B cell (primary cell): ENCODE results near the gene KNL1. TPM values are rescaled to one million over a fixed set of nuclear protein-coding genes. Genes with fewer than 3 reads are reported as not detected.

Experiments used
- ATAC-seq: fragments of 200-7000 bp; cut with Tn5 transposase; one replicate; pipeline ENCODE4 v1.10.0; 2021; ENCODE audit warnings: low read depth, mild to moderate bottlenecking, moderate number of reproducible peaks, moderate library complexity
- CTCF ChIA-PET: fragments of 350-600 bp; sonication (Branson Sonifier 250); formaldehyde crosslinking; loops from one replicate; lab custom pipeline; 2021; ENCODE audit warnings: antibody characterized with exemption, inconsistent platforms; lab: Charles Lee
- POLR2A ChIA-PET: fragments of 350-600 bp; sonication (Branson Sonifier 250); formaldehyde crosslinking; loops from one replicate; lab custom pipeline; 2021; ENCODE audit warnings: antibody characterized with exemption; lab: Charles Lee
- DNase-seq: peaks from one replicate; pipeline ENCODE4 v3.0.0; 2013
- H2AFZ ChIP-seq: 2 replicates; pipeline ENCODE4 v1.6.1; 2012; ENCODE audit warnings: mild to moderate bottlenecking, low read depth, low read length; ENCODE audit not compliant: insufficient read depth, poor library complexity, severe bottlenecking
- H3K27ac ChIP-seq, 2 donors: 1 replicate in 1 of 2; 2 replicates in 1 of 2; pipeline ENCODE4 v1.5.1; 2012 to 2013; ENCODE audit warnings: low read length in 2 of 2, mild to moderate bottlenecking in 2 of 2, moderate library complexity in 1 of 2
- H3K27me3 ChIP-seq, 4 experiments: fragments of 200-600 bp in 1 of 4; sonication (generic) in 1 of 4; replicated peaks in 1 of 4; 1 replicate in 2 of 4; 2 replicates in 2 of 4; pipeline versions ENCODE4 v1.6.1 to v1.7.0; 2013 to 2016; ENCODE audit warnings: low read length in 3 of 4, mild to moderate bottlenecking in 2 of 4, mixed read lengths in 1 of 4, moderate library complexity in 1 of 4; ENCODE audit not compliant: insufficient read depth in 4 of 4, control insufficient read depth in 3 of 4; ENCODE audit errors: control extremely low read depth in 1 of 4
- H3K36me3 ChIP-seq, 2 experiments: replicated peaks in 1 of 2; 1 replicate in 1 of 2; 2 replicates in 1 of 2; pipeline versions ENCODE4 v1.6.1 to v1.7.1; 2013; ENCODE audit warnings: low read length in 1 of 2; ENCODE audit not compliant: insufficient read depth in 2 of 2, control insufficient read depth in 1 of 2; ENCODE audit errors: control extremely low read depth in 1 of 2, extremely low read depth in 1 of 2
- H3K4me1 ChIP-seq, 2 donors: fragments of 200-600 bp in 1 of 2; sonication (generic) in 1 of 2; 1 replicate in 1 of 2; 2 replicates in 1 of 2; pipeline versions ENCODE4 v1.5.1 to v1.6.1; 2013 to 2017; ENCODE audit warnings: low read length in 2 of 2; ENCODE audit not compliant: control insufficient read depth in 2 of 2, insufficient read depth in 2 of 2
- H3K4me2 ChIP-seq: replicated peaks from 2 replicates; pipeline ENCODE3; 2012; ENCODE audit warnings: mild to moderate bottlenecking, low read depth, low read length; ENCODE audit not compliant: poor library complexity, severe bottlenecking
- H3K4me3 ChIP-seq, 5 experiments: fragments of 200-600 bp in 1 of 5; sonication (generic) in 1 of 5; 1 replicate in 3 of 5; 2 replicates in 2 of 5; pipeline versions ENCODE4 v1.5.1 to v1.7.0; 2011 to 2016; ENCODE audit warnings: low read length in 4 of 5, mild to moderate bottlenecking in 4 of 5, low read depth in 2 of 5, control low read depth in 1 of 5, moderate library complexity in 1 of 5; ENCODE audit not compliant: insufficient read depth in 1 of 5; ENCODE audit errors: control extremely low read depth in 1 of 5, extremely low read depth in 1 of 5
- H3K79me2 ChIP-seq: fragments of 200-600 bp; sonication (generic); one replicate; pipeline ENCODE4 v1.6.0; 2016; ENCODE audit warnings: low read length; ENCODE audit not compliant: control insufficient read depth, insufficient read depth
- H3K9ac ChIP-seq: fragments of 200-600 bp; sonication (generic); 2 replicates; pipeline ENCODE4 v1.6.1; 2017; ENCODE audit warnings: mild to moderate bottlenecking, low read length, moderate library complexity
- H3K9me3 ChIP-seq, 3 donors: one replicate each; pipeline versions ENCODE4 v1.6.1 to v1.7.1; 2013; ENCODE audit warnings: low read length in 2 of 3; ENCODE audit not compliant: control insufficient read depth in 2 of 3, insufficient read depth in 1 of 3; ENCODE audit errors: control extremely low read depth in 1 of 3
- H4K20me1 ChIP-seq: 2 replicates; pipeline ENCODE4 v1.6.0; 2012; ENCODE audit warnings: mild to moderate bottlenecking, low read length; ENCODE audit not compliant: insufficient read depth, control insufficient read depth, poor library complexity, severe bottlenecking
- H3K27ac Mint-ChIP-seq: one replicate; pipeline ENCODE4 v1.8.0; 2021; ENCODE audit warnings: mixed read lengths
- H3K27me3 Mint-ChIP-seq: one replicate; pipeline ENCODE4 v1.8.0; 2021; ENCODE audit warnings: mixed read lengths
- H3K4me1 Mint-ChIP-seq: one replicate; pipeline ENCODE4 v1.8.0; 2021; ENCODE audit warnings: mixed read lengths
- H3K4me3 Mint-ChIP-seq: one replicate; pipeline ENCODE4 v1.8.0; 2021; ENCODE audit warnings: mixed read lengths
- H3K9me3 Mint-ChIP-seq: one replicate; pipeline ENCODE4 v1.8.0; 2022; ENCODE audit warnings: mixed read lengths; ENCODE audit not compliant: insufficient read depth
- CTCF ChIP-seq: fragments of 200-600 bp; IDR thresholded peaks from one replicate; pipeline ENCODE4 v1.8.0; 2022; ENCODE audit warnings: antibody characterized with exemption, mild to moderate bottlenecking
- EZH2 ChIP-seq: IDR thresholded peaks from 2 replicates; pipeline ENCODE4 v1.6.1; 2012; ENCODE audit warnings: borderline replicate concordance, low read depth, mild to moderate bottlenecking, moderate library complexity, low read length; ENCODE audit not compliant: insufficient read depth, poor library complexity, severe bottlenecking
- WGBS: methylation state at CpG from one replicate; pipeline ENCODE4 v1.1.5; 2013; ENCODE audit warnings: missing lambda C conversion rate; ENCODE audit not compliant: insufficient coverage; 5-methylcytosine and 5-hydroxymethylcytosine counted together
- intact Hi-C: fragments of 100-400 bp; cut with micrococcal nuclease; formaldehyde crosslinking; loops from one replicate; pipeline ENCODE4 v1.10.0; 2022
- polyA plus RNA-seq: library from polyadenylated mRNA; depleted of rRNA; stranded (reverse); fragments of >200 nt; gene quantifications from 2 replicates; pipeline ENCODE4 v1.2.3, GENCODE V29; 2012
- total RNA-seq, 2 donors: library from RNA; stranded (reverse); fragments of 120-200 nt in 1 of 2; gene quantifications; 1 replicate in 1 of 2; 2 replicates in 1 of 2; pipeline versions ENCODE4 v1.2.3 to v1.2.4, GENCODE V29; 2013 to 2022

Gene KNL1
- total and polyA plus RNA-seq, 2 donors (not counting 1 experiment from before 2014, with no cell fraction given) = 0.91 to 4.0 TPM

GRCh38 chr15:40545457-40545856 lies 48.6 kb upstream of the KNL1 start:
- Mint-ChIP-seq H3K27ac (peak overlapping the region; percentile 39), H3K4me1 (peaks cover 79% of the 10 kb centered on the region), H3K4me3 (peak overlapping the region; percentile 8), H3K27me3 (no peaks in the 10 kb centered on the region), H3K9me3 (no peaks in the 10 kb centered on the region)
- ATAC-seq = no peak
- Histone ChIP-seq H3K27ac (peak overlapping the region in 1 of 2 donors; percentile 85), H3K4me3 (no peak overlapping the region), H3K36me3 (peaks cover 0 to 34% of the 10 kb centered on the region in 2 experiments), H3K4me1 (peaks cover 68 to 88% of the 10 kb centered on the region in 2 donors), H3K27me3 (no peaks in the 10 kb centered on the region), H3K9ac (no peak overlapping the region), H3K9me3 (no peaks in the 10 kb centered on the region), H2AFZ (no peak overlapping the region), H3K79me2 (peaks cover 74% of the 10 kb centered on the region), H3K4me2 (peak overlapping the region; percentile 51), H4K20me1 (no peaks in the 10 kb centered on the region)
- ChIA-PET POLR2A (no interaction called here), CTCF (no interaction called here)
- no peak for DNase-seq
- TF ChIP-seq CTCF (no peak), EZH2 (no peak)
- WGBS = no CpG with 5 or more reads among the region's 1 CpG
- intact Hi-C loops = no loop called here

- CTCF ChIA-PET = interaction anchor here (1.6 kb wide), 1 partner anchor 41 kb away, joined by 5 read pairs; no protein-coding TSS in a partner anchor
- no peak overlapping the region for H3K4me3 Mint-ChIP-seq
- Histone ChIP-seq H3K79me2 (peaks cover 78% of the 10 kb centered on the region), H3K4me3 (no peak overlapping the region), H3K36me3 (peaks cover 0 to 54% of the 10 kb centered on the region in 2 experiments), H3K4me2 (no peak overlapping the region), H2AFZ (no peak overlapping the region), H3K27ac (peak overlapping the region; percentile 2 to 84), H3K9ac (no peak overlapping the region), H3K27me3 (no peaks in the 10 kb centered on the region), H4K20me1 (no peaks in the 10 kb centered on the region), H3K9me3 (no peaks in the 10 kb centered on the region), H3K4me1 (peaks cover 80 to 100% of the 10 kb centered on the region in 2 donors)
- DNase-seq (no peak), ATAC-seq (no peak)
- no peaks in the 10 kb centered on the region for H3K9me3 Mint-ChIP-seq
- peak overlapping the region; percentile 91 for H3K27ac Mint-ChIP-seq
- 100% methylated on average over 2 of the region's 2 CpGs for WGBS
- no peaks in the 10 kb centered on the region for H3K27me3 Mint-ChIP-seq
- peaks cover 86% of the 10 kb centered on the region for H3K4me1 Mint-ChIP-seq
- TF ChIP-seq EZH2 (no peak), CTCF (no peak)
- intact Hi-C loops = no loop called here
- POLR2A ChIA-PET = no interaction called here
Measured at GRCh38 chr15:40548610-40549009, 45.4 kb upstream of the KNL1 start.
